Activated CD4-positive, alpha-beta T cell treated with anti-CD3 and anti-CD28 coated beads for 36 hours (primary cell): Measurements from ENCODE around the gene CDK7. TPM values are rescaled to one million over a fixed set of nuclear protein-coding genes. Genes with fewer than 3 reads are reported as not detected.

Experiments
- ATAC-seq: fragments of 200-7000 bp; cut with Tn5 transposase; one replicate; pipeline ENCODE4 v1.10.0; 2021; ENCODE audit warnings: mild to moderate bottlenecking, moderate library complexity
- CTCF ChIA-PET: fragments of 350-600 bp; sonication (Branson Sonifier 250); formaldehyde crosslinking; loops from one replicate; lab custom pipeline; 2021; ENCODE audit warnings: antibody characterized with exemption; lab: Charles Lee
- POLR2A ChIA-PET: fragments of 350-600 bp; sonication (Branson Sonifier 250); formaldehyde crosslinking; loops from one replicate; lab custom pipeline; 2021; ENCODE audit warnings: antibody characterized with exemption, inconsistent platforms; lab: Charles Lee
- DNase-seq: peaks from one replicate; pipeline ENCODE4 v3.0.0-alpha.2; 2020
- H3K27ac Mint-ChIP-seq: one replicate; pipeline ENCODE4 v1.8.0; 2021; ENCODE audit warnings: mixed read lengths
- H3K27me3 Mint-ChIP-seq: one replicate; pipeline ENCODE4 v1.8.0; 2021; ENCODE audit warnings: mixed read lengths
- H3K36me3 Mint-ChIP-seq: one replicate; pipeline ENCODE4 v1.8.0; 2021; ENCODE audit warnings: low read depth, mixed read lengths
- H3K4me1 Mint-ChIP-seq: one replicate; pipeline ENCODE4 v1.8.0; 2021; ENCODE audit warnings: mixed read lengths
- H3K4me3 Mint-ChIP-seq: one replicate; pipeline ENCODE4 v1.8.0; 2021; ENCODE audit warnings: mild to moderate bottlenecking, moderate library complexity, mixed read lengths
- H3K9me3 Mint-ChIP-seq: one replicate; pipeline ENCODE4 v1.8.0; 2021; ENCODE audit warnings: low read depth, mixed read lengths
- intact Hi-C, 2 experiments: fragments of 100-400 bp; cut with DNase I in 1 of 2; cut with micrococcal nuclease in 1 of 2; formaldehyde crosslinking; loops; one replicate each; pipeline versions ENCODE4 v1.14.2 to v1.15.1; 2022 to 2024; cut with DNase I, micrococcal nuclease
- total RNA-seq, 2 experiments: library from RNA; stranded (reverse); gene quantifications; one replicate each; pipeline ENCODE4 v1.2.3, GENCODE V29; 2021

The CDK7 gene
- total RNA-seq, 2 experiments from 2014 or later, result 47.0 to 47.8 TPM

GRCh38 chr5:69317391-69317790 lies 82.7 kb downstream of the CDK7 start:
- H3K4me1 Mint-ChIP-seq, result no peaks in the 10 kb centered on the region
- CTCF ChIA-PET, result no interaction called here

GRCh38 chr5:69326365-69326764 lies 91.7 kb downstream of the CDK7 start:
- Mint-ChIP-seq H3K27ac (no peak overlapping the region), H3K36me3 (peaks cover 3% of the 10 kb centered on the region), H3K4me1 (no peaks in the 10 kb centered on the region), H3K9me3 (no peaks in the 10 kb centered on the region), H3K4me3 (no peak overlapping the region), H3K27me3 (no peaks in the 10 kb centered on the region)
- DNase-seq (no peak), ATAC-seq (no peak)
- POLR2A ChIA-PET, result no interaction called here
- intact Hi-C loops, result no loop called here
- CTCF ChIA-PET, result no interaction called here

More at GRCh38 chr5:69317391-69317790, 82.7 kb downstream of the CDK7 start:
- intact Hi-C loops, result no loop called here
- H3K9me3 Mint-ChIP-seq, result no peaks in the 10 kb centered on the region
- no peak overlapping the region for H3K4me3 Mint-ChIP-seq
- H3K27ac Mint-ChIP-seq, result no peak overlapping the region
- H3K36me3 Mint-ChIP-seq, result peaks cover 20% of the 10 kb centered on the region
- POLR2A ChIA-PET, result no interaction called here
- DNase-seq (no peak), ATAC-seq (no peak)
- no peaks in the 10 kb centered on the region for H3K27me3 Mint-ChIP-seq

Other genes with a start within 250 kb of the CDK7 start
- 10 to 100 TPM; 44.1 to 45.1 TPM for gene SLC30A5, start 140.9 kb upstream of the CDK7 start, total RNA-seq
- 100 to 1,000 TPM; 163 to 205 TPM for gene CCNB1, start 67.7 kb upstream of the CDK7 start, total RNA-seq
- 10 to 100 TPM; 96.0 to 98.3 TPM for gene CENPH, start 45.3 kb upstream of the CDK7 start, total RNA-seq
- 10 to 100 TPM; 10.2 to 14.0 TPM for gene CCDC125, start 97.9 kb downstream of the CDK7 start, total RNA-seq
- 10 to 100 TPM; 63.2 to 93.8 TPM for gene AK6, start 134.6 kb downstream of the CDK7 start, total RNA-seq
- 10 to 100 TPM; 67.5 to 73.8 TPM for gene TAF9, start 134.6 kb downstream of the CDK7 start, total RNA-seq
- gene RAD17, start 134.9 kb downstream of the CDK7 start, total RNA-seq, result 10 to 100 TPM; 27.7 to 31.3 TPM
- under 1 TPM; 0.30 to 0.58 TPM for gene MARVELD2, start 180.2 kb downstream of the CDK7 start, total RNA-seq